Keratinocyte (primary cell): ENCODE results near the gene ASCC2. TPM values are rescaled to one million over a fixed set of nuclear protein-coding genes. Genes with fewer than 3 reads are reported as not detected.
A peak's percentile ranks its signal among the peaks of the same experiment; 100 is the strongest.

ENCODE experiments used
- DNase-seq: peaks from one replicate; pipeline ENCODE4 v3.0.0-alpha.2; 2011; ENCODE audit warnings: low read depth, missing footprints, low spot score
- FAIRE-seq: peaks from 2 replicates; lab custom pipeline; 2011; peaks lifted over from hg19 to GRCh38; lab: Jason Lieb, UNC
- H2AFZ ChIP-seq: 2 replicates; pipeline ENCODE4 v1.6.0; 2012; ENCODE audit warnings: low read length, control low read depth, inconsistent platforms; ENCODE audit not compliant: control insufficient read depth
- H3K27ac ChIP-seq: 2 replicates; pipeline ENCODE4 v1.5.1; 2011; ENCODE audit warnings: low read length; ENCODE audit not compliant: control insufficient read depth, insufficient read depth
- H3K27me3 ChIP-seq: 3 replicates; pipeline ENCODE4 v1.6.0; 2011; ENCODE audit warnings: low read length; ENCODE audit not compliant: control insufficient read depth, insufficient read depth; ENCODE audit errors: extremely low read depth
- H3K36me3 ChIP-seq, 2 experiments: 2 replicates in 1 of 2; 3 replicates in 1 of 2; pipeline ENCODE4 v1.5.1; 2011; ENCODE audit warnings: low read length in 2 of 2, mild to moderate bottlenecking in 1 of 2; ENCODE audit not compliant: control insufficient read depth in 2 of 2, insufficient read depth in 2 of 2; ENCODE audit errors: extremely low read depth in 1 of 2
- H3K4me1 ChIP-seq: 3 replicates; pipeline ENCODE4 v1.5.1; 2011; ENCODE audit warnings: low read length; ENCODE audit not compliant: control insufficient read depth, insufficient read depth; ENCODE audit errors: extremely low read depth
- H3K4me2 ChIP-seq: 3 replicates; pipeline ENCODE4 v1.6.0; 2011; ENCODE audit warnings: low read depth, low read length; ENCODE audit not compliant: control insufficient read depth, insufficient read depth; ENCODE audit errors: extremely low read depth
- H3K4me3 ChIP-seq, 3 experiments: fragments of 200-600 bp in 1 of 3; sonication (generic) in 1 of 3; 2 replicates in 2 of 3; 3 replicates in 1 of 3; pipeline ENCODE4 v1.5.1; 2011 to 2016; ENCODE audit warnings: low read length in 3 of 3, mild to moderate bottlenecking in 3 of 3, control low read depth in 2 of 3, inconsistent platforms in 1 of 3, low read depth in 1 of 3, mixed read lengths in 1 of 3, mixed run types in 1 of 3, moderate library complexity in 1 of 3; ENCODE audit not compliant: control insufficient read depth in 2 of 3, insufficient read depth in 2 of 3; ENCODE audit errors: extremely low read depth in 1 of 3
- H3K79me2 ChIP-seq: 2 replicates; pipeline ENCODE4 v1.6.0; 2012; ENCODE audit warnings: low read length; ENCODE audit not compliant: control insufficient read depth, insufficient read depth
- H3K9ac ChIP-seq: 3 replicates; pipeline ENCODE4 v1.6.0; 2011; ENCODE audit warnings: low read length; ENCODE audit not compliant: control insufficient read depth, insufficient read depth; ENCODE audit errors: extremely low read depth
- H3K9me1 ChIP-seq: 3 replicates; pipeline ENCODE4 v1.6.0; 2011; ENCODE audit warnings: low read length; ENCODE audit not compliant: control insufficient read depth, insufficient read depth; ENCODE audit errors: extremely low read depth
- H3K9me3 ChIP-seq: 2 replicates; pipeline ENCODE4 v1.5.1; 2012; ENCODE audit warnings: low read depth, low read length; ENCODE audit not compliant: control insufficient read depth
- H4K20me1 ChIP-seq: 3 replicates; pipeline ENCODE4 v1.6.0; 2011; ENCODE audit warnings: low read length; ENCODE audit not compliant: control insufficient read depth, insufficient read depth; ENCODE audit errors: extremely low read depth
- EZH2 ChIP-seq: IDR thresholded peaks from one replicate; pipeline ENCODE4 v1.6.1; 2012; ENCODE audit warnings: inconsistent platforms, mild to moderate bottlenecking, low read length, moderate library complexity
- dilution Hi-C: fragments of 300-500 bp; cut with MboI; formaldehyde crosslinking; loops from one replicate; pipeline ENCODE4 v1.7.0; 2020; ENCODE audit warnings: low sequenced_read_pairs; ENCODE audit not compliant: extremely low pct_ligation_motif_present
- polyA plus RNA-seq, 5 experiments: library from polyadenylated mRNA; depleted of rRNA in 3 of 5; stranded (reverse) in 3 of 5; stranded (forward) in 1 of 5; unstranded in 1 of 5; fragments of >200 nt; gene quantifications; 1 replicate in 1 of 5; 2 replicates in 3 of 5; 3 replicates in 1 of 5; pipeline versions ENCODE4 v1.2.1 to v1.2.3, GENCODE V29; 2011 to 2012; ENCODE audit warnings: missing spikeins in 2 of 5, low read depth in 1 of 5, low replicate concordance in 1 of 5
- TF ChIP-seq, protein P1 (sequence below), 3 experiments: IDR thresholded peaks in 1 of 3; conservative IDR thresholded peaks in 1 of 3; optimal IDR thresholded peaks in 1 of 3; 2 replicates in 2 of 3; 3 replicates in 1 of 3; pipeline versions ENCODE3 to v1.5.1; 2011; ENCODE audit warnings: low read length in 3 of 3, mild to moderate bottlenecking in 3 of 3, moderate library complexity in 2 of 3, control low read depth in 1 of 3, inconsistent platforms in 1 of 3; ENCODE audit not compliant: insufficient read depth in 2 of 3; ENCODE audit errors: extremely low read depth in 1 of 3

Gene ASCC2
- polyA plus RNA-seq, 1 donor (not counting 4 experiments of a cell fraction or from before 2014, with no cell fraction given) = 51.3 TPM

DNA sequence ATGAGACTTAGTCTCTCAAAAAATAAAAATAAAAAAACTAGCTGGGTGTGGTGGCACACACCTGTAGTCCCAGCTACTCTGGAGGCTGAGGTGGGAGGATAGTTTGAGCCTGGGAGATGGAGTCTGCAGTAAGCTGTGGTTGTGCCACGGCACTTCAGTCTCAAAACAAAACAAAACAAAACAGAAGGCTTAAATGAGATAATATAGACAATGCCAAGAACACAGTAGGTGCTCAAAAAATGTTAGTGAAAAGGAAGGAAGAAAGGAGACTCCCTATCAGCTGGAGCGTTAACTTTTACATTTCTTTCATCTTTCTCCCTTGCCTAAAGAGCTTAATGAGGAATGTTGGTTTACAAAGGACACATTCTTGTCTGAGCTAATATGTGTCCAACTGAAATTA is 4.1 kb upstream of the ASCC2 start:
- peak overlapping the region; percentile 51 for H3K27ac ChIP-seq
- no peak for FAIRE-seq

DNA sequence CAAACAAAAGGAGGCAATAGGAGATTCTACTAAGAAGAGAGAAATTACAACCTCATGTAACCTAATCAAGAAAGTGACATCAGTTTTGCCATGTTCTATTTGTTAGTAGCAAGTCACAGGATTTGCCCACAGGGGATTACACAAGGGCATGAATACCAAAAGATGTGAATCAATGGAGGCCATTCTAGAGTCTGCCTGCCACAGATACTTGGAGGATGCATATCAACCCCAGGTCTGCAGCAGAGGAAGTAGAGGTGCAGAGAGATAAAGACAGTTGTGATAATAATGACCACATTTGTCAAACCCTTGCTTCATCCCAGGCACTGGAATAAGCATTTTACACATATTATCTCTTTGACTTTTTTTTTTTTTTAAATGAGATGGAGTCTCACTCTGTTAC is 2.4 kb upstream of the ASCC2 start:
- dilution Hi-C loops = no loop called here
- Histone ChIP-seq H3K36me3 (no peaks in the 10 kb centered on the region), H3K9me3 (no peaks in the 10 kb centered on the region), H2AFZ (no peak overlapping the region), H3K9me1 (no peaks in the 10 kb centered on the region), H3K79me2 (peaks cover 20% of the 10 kb centered on the region), H4K20me1 (no peaks in the 10 kb centered on the region), H3K27ac (no peak overlapping the region), H3K27me3 (no peaks in the 10 kb centered on the region), H3K4me3 (no peak overlapping the region), H3K4me1 (peaks cover 34% of the 10 kb centered on the region), H3K9ac (no peak overlapping the region), H3K4me2 (no peak overlapping the region)
- no peak for TF ChIP-seq EZH2
- TF ChIP-seq, protein P1, sequence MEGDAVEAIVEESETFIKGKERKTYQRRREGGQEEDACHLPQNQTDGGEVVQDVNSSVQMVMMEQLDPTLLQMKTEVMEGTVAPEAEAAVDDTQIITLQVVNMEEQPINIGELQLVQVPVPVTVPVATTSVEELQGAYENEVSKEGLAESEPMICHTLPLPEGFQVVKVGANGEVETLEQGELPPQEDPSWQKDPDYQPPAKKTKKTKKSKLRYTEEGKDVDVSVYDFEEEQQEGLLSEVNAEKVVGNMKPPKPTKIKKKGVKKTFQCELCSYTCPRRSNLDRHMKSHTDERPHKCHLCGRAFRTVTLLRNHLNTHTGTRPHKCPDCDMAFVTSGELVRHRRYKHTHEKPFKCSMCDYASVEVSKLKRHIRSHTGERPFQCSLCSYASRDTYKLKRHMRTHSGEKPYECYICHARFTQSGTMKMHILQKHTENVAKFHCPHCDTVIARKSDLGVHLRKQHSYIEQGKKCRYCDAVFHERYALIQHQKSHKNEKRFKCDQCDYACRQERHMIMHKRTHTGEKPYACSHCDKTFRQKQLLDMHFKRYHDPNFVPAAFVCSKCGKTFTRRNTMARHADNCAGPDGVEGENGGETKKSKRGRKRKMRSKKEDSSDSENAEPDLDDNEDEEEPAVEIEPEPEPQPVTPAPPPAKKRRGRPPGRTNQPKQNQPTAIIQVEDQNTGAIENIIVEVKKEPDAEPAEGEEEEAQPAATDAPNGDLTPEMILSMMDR (optimal IDR thresholded peaks at IDR 0.05 in 1 of 3, IDR thresholded peaks at IDR 0.05 in 1 of 3, conservative IDR thresholded peaks at IDR 0.05 in 1 of 3; ENCODE audit: extremely low read depth in 1 of 3, insufficient read depth in 2 of 3, low read length in 3 of 3) = no peak
- FAIRE-seq = no peak
- DNase-seq = no peak

More for the DNA sequence above, 4.1 kb upstream of the ASCC2 start:
- no peaks in the 10 kb centered on the region for H3K27me3 ChIP-seq
- peaks cover 8% of the 10 kb centered on the region for H3K79me2 ChIP-seq
- no peaks in the 10 kb centered on the region for H3K9me1 ChIP-seq
- H3K4me3 ChIP-seq = no peak overlapping the region
- H3K9ac ChIP-seq = peak overlapping the region; percentile 37
- peak overlapping the region; percentile 11 for H3K4me2 ChIP-seq
- H3K9me3 ChIP-seq = no peaks in the 10 kb centered on the region
- H3K4me1 ChIP-seq = peaks cover 27% of the 10 kb centered on the region
- no peaks in the 10 kb centered on the region for H4K20me1 ChIP-seq
- no peak overlapping the region for H2AFZ ChIP-seq
- no peak for TF ChIP-seq EZH2
- TF ChIP-seq, protein P1 (optimal IDR thresholded peaks at IDR 0.05 in 1 of 3, IDR thresholded peaks at IDR 0.05 in 1 of 3, conservative IDR thresholded peaks at IDR 0.05 in 1 of 3; ENCODE audit: extremely low read depth in 1 of 3, insufficient read depth in 2 of 3, low read length in 3 of 3) = no peak
- dilution Hi-C loops = no loop called here
- H3K36me3 ChIP-seq = no peaks in the 10 kb centered on the region
- DNase-seq = no peak
